Mesangial cell (primary cell): ENCODE results near the gene ORC1. TPM values are rescaled to one million over a fixed set of nuclear protein-coding genes. Genes with fewer than 3 reads are reported as not detected.

Experiments used
- total RNA-seq: library from RNA; depleted of rRNA; stranded (reverse); fragments of >200 nt; gene quantifications from 2 replicates; pipeline ENCODE4 v1.2.3, GENCODE V29; 2015

The ORC1 gene
- 1.9 and 17.1 TPM in 2 replicates for total RNA-seq

DNA sequence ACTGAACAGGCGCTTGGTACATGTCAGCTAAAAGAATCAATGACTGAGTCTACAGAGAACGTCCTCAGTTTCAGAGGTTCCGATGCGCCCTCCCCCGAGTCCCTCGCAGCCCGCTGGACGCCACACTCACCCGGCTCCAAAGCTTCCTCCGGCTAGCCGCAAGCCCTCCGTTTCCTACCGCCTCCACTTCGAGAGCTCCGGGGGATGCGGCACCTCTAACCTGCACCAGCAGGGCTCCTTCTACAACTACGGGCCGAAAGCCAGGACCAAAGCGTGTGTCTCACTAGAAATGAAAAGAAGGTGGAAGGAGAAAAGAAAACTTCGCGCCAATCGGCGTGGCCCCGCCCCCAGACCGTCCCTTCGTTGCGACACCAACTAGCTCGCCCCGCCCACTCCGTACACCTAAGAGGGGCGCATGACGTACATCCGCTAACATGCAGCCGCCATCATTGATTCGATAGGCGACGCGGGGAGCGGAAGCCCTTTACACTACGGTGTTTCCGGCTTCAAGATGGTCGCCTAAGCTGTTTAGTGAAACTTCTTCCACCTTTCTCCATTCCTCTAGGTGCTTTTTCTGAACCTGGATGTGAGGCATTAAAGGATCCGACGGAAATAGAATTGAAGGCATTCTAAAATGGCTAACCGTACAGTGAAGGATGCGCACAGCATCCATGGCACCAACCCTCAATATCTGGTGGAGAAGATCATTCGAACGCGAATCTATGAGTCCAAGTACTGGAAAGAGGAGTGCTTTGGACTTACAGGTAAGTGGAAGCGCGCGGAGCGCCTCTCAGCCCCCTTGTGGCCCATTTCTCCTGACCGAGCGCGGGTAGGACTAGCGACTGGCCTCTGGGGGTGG, at the start of gene ORC1, which contains the start of gene PRPF38A:
TSS of gene ORC1 (minus strand) at position 308 of the 859 bp plus-strand sequence. CDS start 2,200 bp downstream, outside the sequence.
TSS of gene PRPF38A (plus strand) at position 487 of the 859 bp plus-strand sequence. CDS start at position 635, 148 bp downstream.

GRCh38 chr1:52365746-52366516, 38.3 kb downstream of the ORC1 start, which contains the start of gene CC2D1B:
TSS of gene CC2D1B (minus strand) at chr1:52366205. CDS start at chr1:52364620, 1,585 bp downstream.

Other genes starting within 250 kb of the ORC1 start
- gene CC2D1B, start 38.2 kb downstream of the ORC1 start, total RNA-seq = 29.3 and 34.0 TPM in 2 replicates
- gene PRPF38A, start 179 bp upstream of the ORC1 start, total RNA-seq = 8.2 and 14.7 TPM in 2 replicates
- 14.3 and 29.9 TPM in 2 replicates for gene TUT4, start 148.7 kb upstream of the ORC1 start, total RNA-seq
- 55.1 and 59.7 TPM in 2 replicates for gene GPX7, start 197.9 kb upstream of the ORC1 start, total RNA-seq
- not detected in 2 replicates for gene SHISAL2A, start 228.7 kb upstream of the ORC1 start, total RNA-seq